Heart right ventricle (tissue), 16 donors: ENCODE measurements around the gene HOXA3. TPM values are rescaled to one million over a fixed set of nuclear protein-coding genes. Genes with fewer than 3 reads are reported as not detected.

Source experiments
- ATAC-seq, 8 donors: fragments of 200-7000 bp; cut with Tn5 transposase; one replicate each; pipeline ENCODE4 v1.9.1; 2020; ENCODE audit warnings: mild to moderate bottlenecking in 8 of 8, moderate library complexity in 8 of 8, moderate number of reproducible peaks in 1 of 8
- DNase-seq, 2 donors: peaks; one replicate each; pipeline ENCODE4 v3.0.0-alpha.2; 2020
- H3K27ac ChIP-seq, 10 donors: fragments of 200-600 bp; sonication (generic) in 2 of 10; one replicate each; pipeline versions ENCODE4 v1.5.0 to v1.8.0; 2020 to 2022; ENCODE audit warnings: mild to moderate bottlenecking in 3 of 10
- H3K27me3 ChIP-seq, 7 donors: fragments of 200-600 bp; one replicate each; pipeline ENCODE4 v1.8.0; 2021 to 2022; ENCODE audit warnings: mild to moderate bottlenecking in 2 of 7
- H3K36me3 ChIP-seq, 9 donors: fragments of 200-600 bp; sonication (generic) in 1 of 9; one replicate each; pipeline versions ENCODE4 v1.5.0 to v1.8.0; 2020 to 2022; ENCODE audit warnings: mild to moderate bottlenecking in 2 of 9
- H3K4me1 ChIP-seq, 9 donors: fragments of 200-600 bp; sonication (generic) in 1 of 9; one replicate each; pipeline versions ENCODE4 v1.5.0 to v1.8.0; 2020 to 2022; ENCODE audit warnings: mild to moderate bottlenecking in 4 of 9
- H3K4me3 ChIP-seq, 10 donors: fragments of 200-600 bp; sonication (generic) in 2 of 10; one replicate each; pipeline versions ENCODE4 v1.5.0 to v1.8.0; 2020 to 2022; ENCODE audit warnings: mild to moderate bottlenecking in 7 of 10, moderate library complexity in 2 of 10
- H3K9me3 ChIP-seq, 11 donors: fragments of 200-600 bp in 10 of 11; sonication (generic) in 2 of 11; one replicate each; pipeline versions ENCODE4 v1.5.0 to v1.8.0; 2013 to 2022; ENCODE audit warnings: mild to moderate bottlenecking in 2 of 11, control low read depth in 1 of 11, moderate library complexity in 1 of 11
- CTCF ChIP-seq, 9 donors: fragments of 200-600 bp; sonication (generic) in 2 of 9; IDR thresholded peaks; one replicate each; pipeline versions ENCODE4 v1.5.0 to v1.8.0; 2021 to 2022; ENCODE audit warnings: antibody characterized with exemption in 9 of 9, mild to moderate bottlenecking in 5 of 9, moderate library complexity in 1 of 9
- WGBS, 2 donors: extraction: QIAGEN DNeasy Blood & Tissue Kit; methylation state at CpG; one replicate each; pipeline ENCODE4 v1.1.7; 2013; ENCODE audit warnings: inconsistent platforms in 1 of 2; 5-methylcytosine and 5-hydroxymethylcytosine counted together
- intact Hi-C, 10 donors: fragments of 100-400 bp; cut with DNase I; formaldehyde crosslinking; loops; one replicate each; pipeline versions ENCODE4 v1.11.1 to v1.14.2; 2022
- polyA plus RNA-seq, 2 donors: library from polyadenylated mRNA; stranded (reverse); fragments of 200-250 nt; gene quantifications; one replicate each; pipeline ENCODE4 v1.2.3, GENCODE V29; 2013
- total RNA-seq, 10 donors: library from RNA; stranded (reverse); fragmentation: NEBNext Ultra II Directional in 3 of 10; extraction: Animal tissue kit (Norgen Biotek cat#: 25700) in 3 of 10; gene quantifications; one replicate each; pipeline versions ENCODE4 v1.2.1 to v1.2.4, GENCODE V29; 2021 to 2023
- donor health status: Arrhythmogenic right ventricular cardiomyopathy.
- donor health status: ischemic (EF 13 %, LVEDD 7.1; RV severe dilation, severe dysfunction).
- donor health status: healthy with polysubstance abuse.
- donor health status: DM: no; HTN: yes; CAD: no.
- donor health status: DM: no; HTN: no; CAD: no.
- donor health status: ischemic (EF 25% LVEDD 6.9; RV normal size, moderate dysfunction).
- donor health status: ischemic (EF 25% LVEDD 5.7; RV mildly dilated, moderate dysfunction).
- donor health status: healthy.
- donor health status: DM: yes; HTN: yes; CAD: no.
- donor health status: Ischemic cardiomyopathy.
- donor health status: ischemic (EF 35%, LVEDD 5.7; RV mildly dilated, moderate dysfunction).
- donor health status: nonischemic (EF 11% LVEDD 7.7; RV severe dilation, severe dysfunction).
- donor health status: DM: yes; HTN: yes; CAD: no.
- donor health status: PGD.
- donor health status: ischemic (EF 29% LVEDD 5.4; RV normal size, mild dysfunction).
- donor health status: nonischemic (EF 23%, LVEDD 6.1; RV moderate dilation, normal function).

The HOXA3 gene
- total and polyA plus RNA-seq, 12 donors: 0.11 to 1.5 (median 0.24) TPM; not detected in 2

- no peaks in the 10 kb centered on the region for H3K9me3 ChIP-seq
- 26 to 36% methylated on average over 15 of the region's 15 CpGs for WGBS, 2 donors
- no peak for TF ChIP-seq CTCF (IDR thresholded peaks at IDR 0.05)
- peaks cover 14 to 43% (median 30%) of the 10 kb centered on the region in 9 donors for H3K4me1 ChIP-seq
- intact Hi-C loops: loop anchor here in 7 of 10 donors (5.0 to 10.0 kb wide), 5 partner anchors 584 to 904 kb away; no protein-coding TSS in a partner anchor
- no peaks in the 10 kb centered on the region for H3K36me3 ChIP-seq
- DNase-seq (no peak), ATAC-seq (no peak)
- no peak overlapping the region for H3K4me3 ChIP-seq
- H3K27me3 ChIP-seq: peaks cover 62 to 100% (median 100%) of the 10 kb centered on the region in 7 donors
- H3K27ac ChIP-seq: no peak overlapping the region
Observed at GRCh38 chr7:27191161-27191731, 38.9 kb upstream of the HOXA3 start.

- no peaks in the 10 kb centered on the region for H3K9me3 ChIP-seq
- H3K27ac ChIP-seq: no peak overlapping the region
- H3K4me3 ChIP-seq: no peak overlapping the region
- no peak for ATAC-seq
- WGBS, 2 donors: 33 to 41% methylated on average over 7 of the region's 7 CpGs
- no peak for TF ChIP-seq CTCF (IDR thresholded peaks at IDR 0.05)
- DNase-seq: no peak
- intact Hi-C loops: loop anchor here in 7 of 10 donors (5.0 to 10.0 kb wide), 5 partner anchors 585 to 905 kb away; no protein-coding TSS in a partner anchor
- H3K36me3 ChIP-seq: no peaks in the 10 kb centered on the region
- H3K4me1 ChIP-seq: peaks cover 14 to 53% (median 33%) of the 10 kb centered on the region in 9 donors
- H3K27me3 ChIP-seq: peaks cover 71 to 100% (median 100%) of the 10 kb centered on the region in 7 donors
Observed at GRCh38 chr7:27189997-27190748, 37.8 kb upstream of the HOXA3 start.

GRCh38 chr7:27189295-27189996 is 37.1 kb upstream of the HOXA3 start:
- 7 to 14% methylated on average over 21 to 22 of the region's 22 CpGs for WGBS, 2 donors
- peaks cover 17 to 60% (median 33%) of the 10 kb centered on the region in 9 donors for H3K4me1 ChIP-seq
- no peaks in the 10 kb centered on the region for H3K9me3 ChIP-seq
- TF ChIP-seq CTCF (IDR thresholded peaks at IDR 0.05): no peak
- peak overlapping the region in 6 of 10 donors; percentile 12 to 39 (median 25) for H3K4me3 ChIP-seq
- intact Hi-C loops: no loop called here
- H3K27ac ChIP-seq: no peak overlapping the region
- peak in 2 of 8 donors; percentile 12 to 28 for ATAC-seq
- H3K36me3 ChIP-seq: no peaks in the 10 kb centered on the region
- peaks cover 75 to 100% (median 100%) of the 10 kb centered on the region in 7 donors for H3K27me3 ChIP-seq
- no peak for DNase-seq
